Measurements from ENCODE around the gene TRMT61A.
A peak's percentile ranks its signal among the peaks of the same experiment; 100 is the strongest.

The TRMT61A gene

GRCh38 chr14:103528587-103529382, at the start of gene TRMT61A:
TRMT61A (plus strand) TSS chr14:103529196; CDS start chr14:103529979, 783 bp downstream.
- peak; percentile 79 to 93 for DNase-seq

- DNase-seq = no peak
Observed at GRCh38 chr14:103480595-103480994, 48.4 kb upstream of the TRMT61A start.

- DNase-seq = no peak
Observed at GRCh38 chr14:103483600-103483999, 45.4 kb upstream of the TRMT61A start.

GRCh38 chr14:103485504-103485903, 43.5 kb upstream of the TRMT61A start:
- no peak for DNase-seq

- DNase-seq = no peak
Observed at GRCh38 chr14:103488071-103488470, 40.9 kb upstream of the TRMT61A start.

GRCh38 chr14:103488960-103489359, 40.0 kb upstream of the TRMT61A start:
- DNase-seq = no peak

- no peak for DNase-seq
Observed at GRCh38 chr14:103489621-103490020, 39.4 kb upstream of the TRMT61A start.

- no peak for DNase-seq
Observed at GRCh38 chr14:103491691-103492090, 37.3 kb upstream of the TRMT61A start.

- DNase-seq = no peak
Observed at GRCh38 chr14:103492156-103492925, 36.7 kb upstream of the TRMT61A start.

- no peak for DNase-seq
Observed at GRCh38 chr14:103495854-103496253, 33.1 kb upstream of the TRMT61A start.

GRCh38 chr14:103496776-103497175, 32.2 kb upstream of the TRMT61A start:
- no peak for DNase-seq

- DNase-seq = no peak
Observed at GRCh38 chr14:103499709-103500108, 29.3 kb upstream of the TRMT61A start.

GRCh38 chr14:103500148-103500990, 28.6 kb upstream of the TRMT61A start:
- DNase-seq = peak; percentile 69 to 94

- DNase-seq = no peak
Observed at GRCh38 chr14:103501041-103501870, 27.7 kb upstream of the TRMT61A start.

GRCh38 chr14:103501921-103502669, 26.9 kb upstream of the TRMT61A start:
- no peak for DNase-seq

GRCh38 chr14:103502877-103503276, 26.1 kb upstream of the TRMT61A start:
- DNase-seq = no peak

GRCh38 chr14:103503296-103503695, 25.7 kb upstream of the TRMT61A start:
- no peak for DNase-seq

- no peak for DNase-seq
Observed at GRCh38 chr14:103504991-103505565, 23.9 kb upstream of the TRMT61A start.

- no peak for DNase-seq
Observed at GRCh38 chr14:103507751-103508150, 21.2 kb upstream of the TRMT61A start.

GRCh38 chr14:103508521-103509329, 20.3 kb upstream of the TRMT61A start:
- no peak for DNase-seq
